Islet precursor cell (in vitro differentiated cells): ENCODE measurements around the gene TFEB.
A peak's percentile ranks its signal among the peaks of the same experiment; 100 is the strongest.

ENCODE experiments used
- DNase-seq: peaks from one replicate; pipeline ENCODE4 v3.0.0-alpha.2; 2018

Gene TFEB

GRCh38 chr6:41721414-41721813 lies 14.0 kb downstream of the TFEB start:
- DNase-seq = no peak

- no peak for DNase-seq
Measured at GRCh38 chr6:41720783-41721182, 14.6 kb downstream of the TFEB start.

GRCh38 chr6:41720262-41720620 lies 15.2 kb downstream of the TFEB start:
- no peak for DNase-seq

GRCh38 chr6:41719436-41720261 lies 15.8 kb downstream of the TFEB start:
- DNase-seq = no peak

- DNase-seq = no peak
Measured at GRCh38 chr6:41718828-41719227, 16.6 kb downstream of the TFEB start.

- no peak for DNase-seq
Measured at GRCh38 chr6:41717392-41717736, 18.0 kb downstream of the TFEB start.

- DNase-seq = no peak
Measured at GRCh38 chr6:41716516-41717391, 18.7 kb downstream of the TFEB start.

- no peak for DNase-seq
Measured at GRCh38 chr6:41715795-41716515, 19.5 kb downstream of the TFEB start.

- DNase-seq = no peak
Measured at GRCh38 chr6:41714556-41715273, 20.7 kb downstream of the TFEB start.

- no peak for DNase-seq
Measured at GRCh38 chr6:41713650-41714291, 21.6 kb downstream of the TFEB start.

- DNase-seq = peak; percentile 76
Measured at GRCh38 chr6:41713159-41713649, 22.2 kb downstream of the TFEB start.

GRCh38 chr6:41712651-41713103 lies 22.7 kb downstream of the TFEB start:
- no peak for DNase-seq

GRCh38 chr6:41711323-41712038 lies 23.9 kb downstream of the TFEB start:
- no peak for DNase-seq

GRCh38 chr6:41709375-41709774 lies 26.0 kb downstream of the TFEB start:
- no peak for DNase-seq

- no peak for DNase-seq
Measured at GRCh38 chr6:41708856-41709255, 26.6 kb downstream of the TFEB start.

GRCh38 chr6:41707565-41708200 lies 27.7 kb downstream of the TFEB start:
- DNase-seq = no peak

GRCh38 chr6:41706876-41707564 lies 28.4 kb downstream of the TFEB start:
- no peak for DNase-seq

- peak; percentile 80 for DNase-seq
Measured at GRCh38 chr6:41705996-41706835, 29.2 kb downstream of the TFEB start.

- no peak for DNase-seq
Measured at GRCh38 chr6:41705311-41705995, 30.0 kb downstream of the TFEB start.
